Measurements from ENCODE around the gene SH3TC1.

SH3TC1 gene

GRCh38 chr4:8211251-8211650, 12.2 kb downstream of the SH3TC1 start:
- H3K27me3 ChIP-seq, result peaks cover 14% of the 10 kb centered on the region
- H3K4me3 ChIP-seq (ENCODE audit: low read depth in 1 of 2, low read length in 1 of 2), result no peak overlapping the region
- H3K4me1 ChIP-seq (ENCODE audit: control insufficient read depth in 1 of 2, insufficient read depth in 1 of 2, low read depth in 1 of 2, low read length in 1 of 2), result peaks cover 7 to 14% of the 10 kb centered on the region in 2 experiments
- H3K27ac ChIP-seq, result no peak overlapping the region
- no peaks in the 10 kb centered on the region for H3K36me3 ChIP-seq
- no peak for TF ChIP-seq CTCF (IDR thresholded peaks at IDR 0.05)
- no peaks in the 10 kb centered on the region for H3K9me3 ChIP-seq

GRCh38 chr4:8211737-8212581, 12.9 kb downstream of the SH3TC1 start:
- Histone ChIP-seq H3K27me3 (peaks cover 9% of the 10 kb centered on the region), H3K4me1 (ENCODE audit: control insufficient read depth in 1 of 2, insufficient read depth in 1 of 2, low read depth in 1 of 2, low read length in 1 of 2) (peaks cover 4 to 8% of the 10 kb centered on the region in 2 experiments), H3K9me3 (no peaks in the 10 kb centered on the region), H3K36me3 (no peaks in the 10 kb centered on the region), H3K4me3 (ENCODE audit: low read depth in 1 of 2, low read length in 1 of 2) (no peak overlapping the region), H3K27ac (no peak overlapping the region)
- TF ChIP-seq CTCF (IDR thresholded peaks at IDR 0.05), result no peak

- peaks cover 9% of the 10 kb centered on the region for H3K27me3 ChIP-seq
- no peaks in the 10 kb centered on the region for H3K36me3 ChIP-seq
- no peak overlapping the region for H3K4me3 ChIP-seq (ENCODE audit: low read depth in 1 of 2, low read length in 1 of 2)
- peaks cover 0 to 2% of the 10 kb centered on the region in 2 experiments for H3K4me1 ChIP-seq (ENCODE audit: control insufficient read depth in 1 of 2, insufficient read depth in 1 of 2, low read depth in 1 of 2, low read length in 1 of 2)
- H3K27ac ChIP-seq, result no peak overlapping the region
- H3K9me3 ChIP-seq, result no peaks in the 10 kb centered on the region
- no peak for TF ChIP-seq CTCF (IDR thresholded peaks at IDR 0.05)
These were observed 13.5 kb downstream of the SH3TC1 start for GRCh38 chr4:8212622-8213021.

GRCh38 chr4:8213121-8213520, 14.0 kb downstream of the SH3TC1 start:
- H3K36me3 ChIP-seq, result no peaks in the 10 kb centered on the region
- no peak for TF ChIP-seq CTCF (IDR thresholded peaks at IDR 0.05)
- no peak overlapping the region for H3K4me3 ChIP-seq (ENCODE audit: low read depth in 1 of 2, low read length in 1 of 2)
- no peaks in the 10 kb centered on the region for H3K9me3 ChIP-seq
- peaks cover 9% of the 10 kb centered on the region for H3K27me3 ChIP-seq
- no peak overlapping the region for H3K27ac ChIP-seq
- no peaks in the 10 kb centered on the region for H3K4me1 ChIP-seq (ENCODE audit: control insufficient read depth in 1 of 2, insufficient read depth in 1 of 2, low read depth in 1 of 2, low read length in 1 of 2)

- H3K4me1 ChIP-seq (ENCODE audit: control insufficient read depth in 1 of 2, insufficient read depth in 1 of 2, low read depth in 1 of 2, low read length in 1 of 2), result no peaks in the 10 kb centered on the region
- TF ChIP-seq CTCF (IDR thresholded peaks at IDR 0.05), result no peak
- no peaks in the 10 kb centered on the region for H3K36me3 ChIP-seq
- peaks cover 9% of the 10 kb centered on the region for H3K27me3 ChIP-seq
- H3K4me3 ChIP-seq (ENCODE audit: low read depth in 1 of 2, low read length in 1 of 2), result no peak overlapping the region
- no peaks in the 10 kb centered on the region for H3K9me3 ChIP-seq
- H3K27ac ChIP-seq, result no peak overlapping the region
These were observed 15.0 kb downstream of the SH3TC1 start for GRCh38 chr4:8214136-8214535.
